Sigmoid colon (tissue), 7 donors: ENCODE data around the gene PSMB5. TPM values are rescaled to one million over a fixed set of nuclear protein-coding genes. Genes with fewer than 3 reads are reported as not detected.

Experiments
- DNase-seq: peaks from one replicate; pipeline ENCODE4 v3.0.0-alpha.2; 2019
- H3K27ac ChIP-seq, 4 donors: fragments of 200-600 bp; sonication (generic); one replicate each; pipeline ENCODE4 v1.5.1; 2016 to 2019; ENCODE audit warnings: mild to moderate bottlenecking in 1 of 4
- H3K27me3 ChIP-seq, 3 donors: fragments of 200-600 bp; sonication (generic); one replicate each; pipeline ENCODE4 v1.5.1; 2019; ENCODE audit warnings: mild to moderate bottlenecking in 1 of 3
- H3K36me3 ChIP-seq, 4 donors: fragments of 200-600 bp; sonication (generic); one replicate each; pipeline ENCODE4 v1.5.1; 2016 to 2019
- H3K4me1 ChIP-seq, 4 donors: fragments of 200-600 bp; sonication (generic); one replicate each; pipeline ENCODE4 v1.5.1; 2017 to 2019
- H3K4me3 ChIP-seq, 4 donors: fragments of 200-600 bp; sonication (generic); one replicate each; pipeline ENCODE4 v1.5.1; 2017 to 2019; ENCODE audit warnings: mild to moderate bottlenecking in 2 of 4, moderate library complexity in 1 of 4
- H3K9me3 ChIP-seq, 4 donors: fragments of 200-600 bp in 3 of 4; sonication (generic) in 3 of 4; one replicate each; pipeline versions ENCODE4 v1.5.1 to v1.6.1; 2013 to 2019
- EP300 ChIP-seq, 4 donors: sonication (generic); formaldehyde crosslinking; IDR thresholded peaks; one replicate each; pipeline ENCODE4 v1.6.1; 2017; ENCODE audit warnings: antibody characterized with exemption in 4 of 4
- POLR2A ChIP-seq, 2 donors: fragments of 450-650 bp; IDR thresholded peaks; one replicate each; pipeline ENCODE4 v1.6.1; 2016; ENCODE audit warnings: antibody characterized with exemption in 2 of 2, mild to moderate bottlenecking in 2 of 2, moderate library complexity in 2 of 2
- POLR2AphosphoS5 ChIP-seq, 4 donors: sonication (generic); formaldehyde crosslinking; IDR thresholded peaks; one replicate each; pipeline ENCODE4 v1.6.1; 2017; ENCODE audit warnings: antibody characterized with exemption in 4 of 4
- WGBS, 2 donors: extraction: QIAGEN DNeasy Blood & Tissue Kit; methylation state at CpG; one replicate each; pipeline ENCODE4 v1.1.7; 2013; 5-methylcytosine and 5-hydroxymethylcytosine counted together
- intact Hi-C: fragments of 100-400 bp; cut with DNase I; formaldehyde crosslinking; loops from one replicate; pipeline ENCODE4 v1.15.1; 2023
- polyA plus RNA-seq, 3 donors: library from polyadenylated mRNA; stranded (reverse); fragments of 200-250 nt; gene quantifications; one replicate each; pipeline ENCODE4 v1.2.3, GENCODE V29; 2013
- total RNA-seq, 4 donors: library from RNA; depleted of rRNA; stranded (reverse); fragments of >200 nt; gene quantifications; one replicate each; pipeline ENCODE4 v1.1.0, GENCODE V29; 2016
- TF ChIP-seq, protein P1 (sequence below), 4 experiments: fragments of 450-650 bp in 3 of 4; fragments of 200-600 bp in 1 of 4; IDR thresholded peaks; one replicate each; pipeline ENCODE4 v1.5.1; 2016 to 2019; ENCODE audit warnings: antibody characterized with exemption in 4 of 4, mild to moderate bottlenecking in 3 of 4, moderate library complexity in 2 of 4
- donor health status: healthy with polysubstance abuse.
- donor health status: Bipolar disorder and iron deficiency.
- donor health status: healthy.

PSMB5 gene
- total and polyA plus RNA-seq, 7 donors = 113 to 179 (median 141) TPM

DNA sequence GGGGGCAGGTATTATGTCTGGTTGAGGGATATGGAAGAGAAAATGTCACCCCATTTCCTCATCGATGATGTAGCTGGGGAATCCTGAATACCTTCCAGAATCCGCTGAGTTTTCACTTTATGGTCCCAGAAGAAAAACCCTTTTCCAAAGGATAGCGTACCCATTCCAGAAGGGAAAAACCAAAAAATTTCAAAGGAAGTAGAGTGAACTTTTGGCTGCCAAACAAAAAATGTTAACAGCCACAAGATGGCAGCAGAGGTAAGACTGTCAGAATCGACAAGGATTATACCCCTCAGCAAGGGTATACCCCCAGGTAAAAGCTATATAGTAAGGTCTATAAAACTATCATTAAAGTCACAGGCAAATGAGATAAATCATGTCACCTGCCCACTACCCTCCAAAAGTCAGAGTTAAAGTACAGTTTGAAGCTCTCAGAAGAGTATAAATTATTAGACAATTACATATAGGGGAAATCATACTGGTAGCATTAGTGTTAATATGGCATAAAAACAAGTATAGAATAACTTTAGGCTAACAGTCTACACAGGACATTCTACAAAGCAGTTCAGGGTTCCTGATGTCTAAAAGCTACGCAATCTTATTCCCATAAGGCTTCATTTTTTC is 42.2 kb upstream of the PSMB5 start:
- Histone ChIP-seq H3K9me3 (no peaks in the 10 kb centered on the region), H3K27ac (peak overlapping the region in 1 of 4 donors; percentile 9), H3K4me3 (no peak overlapping the region), H3K36me3 (peaks cover 47 to 98% (median 77%) of the 10 kb centered on the region in 4 donors), H3K4me1 (peaks cover 0 to 24% (median 13%) of the 10 kb centered on the region in 4 donors), H3K27me3 (no peaks in the 10 kb centered on the region)
- no peak for DNase-seq
- TF ChIP-seq, protein P1, sequence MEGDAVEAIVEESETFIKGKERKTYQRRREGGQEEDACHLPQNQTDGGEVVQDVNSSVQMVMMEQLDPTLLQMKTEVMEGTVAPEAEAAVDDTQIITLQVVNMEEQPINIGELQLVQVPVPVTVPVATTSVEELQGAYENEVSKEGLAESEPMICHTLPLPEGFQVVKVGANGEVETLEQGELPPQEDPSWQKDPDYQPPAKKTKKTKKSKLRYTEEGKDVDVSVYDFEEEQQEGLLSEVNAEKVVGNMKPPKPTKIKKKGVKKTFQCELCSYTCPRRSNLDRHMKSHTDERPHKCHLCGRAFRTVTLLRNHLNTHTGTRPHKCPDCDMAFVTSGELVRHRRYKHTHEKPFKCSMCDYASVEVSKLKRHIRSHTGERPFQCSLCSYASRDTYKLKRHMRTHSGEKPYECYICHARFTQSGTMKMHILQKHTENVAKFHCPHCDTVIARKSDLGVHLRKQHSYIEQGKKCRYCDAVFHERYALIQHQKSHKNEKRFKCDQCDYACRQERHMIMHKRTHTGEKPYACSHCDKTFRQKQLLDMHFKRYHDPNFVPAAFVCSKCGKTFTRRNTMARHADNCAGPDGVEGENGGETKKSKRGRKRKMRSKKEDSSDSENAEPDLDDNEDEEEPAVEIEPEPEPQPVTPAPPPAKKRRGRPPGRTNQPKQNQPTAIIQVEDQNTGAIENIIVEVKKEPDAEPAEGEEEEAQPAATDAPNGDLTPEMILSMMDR (IDR thresholded peaks at IDR 0.05) = peak in 2 of 4 experiments; percentile 32 to 55
- no peak for TF ChIP-seq POLR2AphosphoS5 (IDR thresholded peaks at IDR 0.05)
- WGBS, 2 donors = 68 to 71% methylated on average over 5 of the region's 5 CpGs
- intact Hi-C loops = no loop called here

DNA sequence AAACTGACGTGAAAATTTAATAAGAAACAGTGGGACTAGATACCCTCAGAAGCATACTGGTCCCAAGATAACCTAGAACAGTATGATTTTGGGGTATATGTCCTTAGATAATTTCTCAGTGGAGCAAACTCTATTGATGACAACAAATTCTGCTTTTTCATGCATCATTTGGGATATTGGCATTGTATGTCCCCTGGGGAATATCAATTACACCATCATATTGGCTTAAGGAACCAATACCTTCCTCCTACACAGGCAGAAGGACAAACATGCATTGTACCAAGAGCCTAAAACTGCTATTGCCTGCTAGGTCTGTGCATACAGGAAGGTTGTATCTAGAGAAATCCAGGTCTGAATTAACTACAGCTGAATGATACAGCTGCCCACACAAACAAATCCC is 40.2 kb upstream of the PSMB5 start:
- WGBS, 2 donors = 95 to 97% methylated on average over 1 of the region's 1 CpG
- intact Hi-C loops = no loop called here
- no peak overlapping the region for H3K27ac ChIP-seq
- H3K36me3 ChIP-seq = peaks cover 34 to 78% (median 59%) of the 10 kb centered on the region in 4 donors
- DNase-seq = no peak
- peaks cover 0 to 41% (median 29%) of the 10 kb centered on the region in 4 donors for H3K4me1 ChIP-seq
- no peak overlapping the region for H3K4me3 ChIP-seq
- no peak for TF ChIP-seq EP300 (IDR thresholded peaks at IDR 0.05)
- no peaks in the 10 kb centered on the region for H3K9me3 ChIP-seq
- no peaks in the 10 kb centered on the region for H3K27me3 ChIP-seq

DNA sequence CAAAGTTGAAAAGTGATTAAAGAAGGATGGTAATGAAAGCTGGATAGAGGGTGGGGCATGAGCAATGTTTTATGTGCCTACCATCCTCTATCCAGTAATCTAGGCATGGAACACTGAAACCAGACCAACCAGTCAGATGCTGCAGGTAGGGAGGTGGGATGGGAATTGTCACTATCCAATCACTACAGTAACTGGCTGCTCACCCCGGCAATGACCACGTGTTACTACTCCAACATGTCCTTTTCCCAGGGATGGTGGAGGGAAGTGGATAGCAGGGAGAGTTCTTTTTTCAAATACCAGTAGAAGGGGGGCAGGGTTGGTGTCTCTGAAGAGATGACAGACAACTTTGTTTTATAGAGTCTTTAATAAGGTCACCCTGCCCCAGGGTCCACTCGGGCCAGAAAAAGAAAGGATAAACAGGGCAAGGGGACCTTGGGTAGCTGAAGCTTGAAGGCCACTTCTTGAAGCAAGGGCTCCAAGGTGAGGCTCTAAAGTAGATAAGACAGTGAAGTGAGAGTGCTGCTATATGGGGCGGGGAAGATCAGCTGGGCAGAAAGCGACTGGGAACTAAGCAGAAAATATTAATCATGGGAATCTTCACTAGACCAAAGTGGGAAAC is 37.3 kb upstream of the PSMB5 start:
- 33 to 62% methylated on average over 5 of the region's 5 CpGs for WGBS, 2 donors
- H3K9me3 ChIP-seq = no peaks in the 10 kb centered on the region
- H3K4me3 ChIP-seq = peak overlapping the region in 3 of 4 donors; percentile 50 to 63 (median 58)
- H3K36me3 ChIP-seq = peaks cover 9 to 70% (median 52%) of the 10 kb centered on the region in 4 donors
- TF ChIP-seq POLR2AphosphoS5 (IDR thresholded peaks at IDR 0.05) (no peak), EP300 (IDR thresholded peaks at IDR 0.05) (no peak), POLR2A (IDR thresholded peaks at IDR 0.05) (no peak)
- TF ChIP-seq, protein P1 (IDR thresholded peaks at IDR 0.05) = no peak
- no peak for DNase-seq
- H3K27me3 ChIP-seq = no peaks in the 10 kb centered on the region
- H3K27ac ChIP-seq = peak overlapping the region; percentile 75 to 87 (median 84)
- peaks cover 0 to 41% (median 38%) of the 10 kb centered on the region in 4 donors for H3K4me1 ChIP-seq
- intact Hi-C loops = no loop called here

DNA sequence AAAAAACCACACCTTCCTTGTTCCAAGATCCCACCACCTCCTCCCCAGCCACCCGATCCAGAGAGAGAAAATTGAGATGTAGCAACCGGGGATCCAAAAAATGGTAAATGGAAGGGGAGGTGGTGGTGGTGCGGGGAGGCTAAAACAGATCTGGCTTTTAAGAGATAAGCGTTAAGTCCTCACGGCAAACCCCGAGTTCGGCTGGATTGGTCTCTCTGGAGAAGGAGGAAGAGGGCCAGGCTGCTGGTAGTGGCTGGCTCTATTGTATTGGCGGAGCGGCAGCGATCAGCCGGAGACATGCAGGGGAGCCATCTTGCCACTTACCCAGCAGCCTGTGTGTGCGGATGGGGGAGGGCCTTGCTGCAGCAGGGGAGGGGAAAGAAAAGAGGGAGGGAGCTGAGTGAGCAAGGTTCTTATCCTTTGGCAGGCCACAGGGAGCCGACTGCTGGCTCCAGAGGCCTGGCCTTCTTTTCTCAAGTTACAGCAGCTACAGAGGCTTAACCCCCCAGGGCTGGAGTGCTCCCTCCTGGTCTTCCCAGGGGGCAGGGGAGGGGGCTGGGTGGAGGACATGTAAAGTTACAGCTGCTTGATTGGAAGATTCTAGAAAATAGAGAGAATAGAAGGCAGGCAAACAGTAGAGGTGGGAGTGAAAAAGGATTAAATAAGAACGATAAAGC is 36.7 kb upstream of the PSMB5 start:
- intact Hi-C loops = no loop called here
- H3K4me1 ChIP-seq = peaks cover 0 to 41% (median 38%) of the 10 kb centered on the region in 4 donors
- peaks cover 6 to 70% (median 51%) of the 10 kb centered on the region in 4 donors for H3K36me3 ChIP-seq

More for the DNA sequence above, 36.7 kb upstream of the PSMB5 start:
- TF ChIP-seq, protein P1 (IDR thresholded peaks at IDR 0.05) = no peak
- TF ChIP-seq POLR2A (IDR thresholded peaks at IDR 0.05) = peak in 1 of 2 donors; percentile 28
- peak; percentile 29 to 77 (median 72) for TF ChIP-seq POLR2AphosphoS5 (IDR thresholded peaks at IDR 0.05)
- no peak for TF ChIP-seq EP300 (IDR thresholded peaks at IDR 0.05)
- peak overlapping the region; percentile 49 to 63 (median 54) for H3K4me3 ChIP-seq
- DNase-seq = peak; percentile 95
- no peaks in the 10 kb centered on the region for H3K27me3 ChIP-seq
- no peaks in the 10 kb centered on the region for H3K9me3 ChIP-seq
- H3K27ac ChIP-seq = peak overlapping the region; percentile 75 to 87 (median 84)
- 1 to 2% methylated on average over 14 of the region's 14 CpGs for WGBS, 2 donors
